GM12878 (cell line): ENCODE measurements around the gene DPF3. TPM values are rescaled to one million over a fixed set of nuclear protein-coding genes. Genes with fewer than 3 reads are reported as not detected.

ENCODE experiments used
- ATAC-seq: fragments of 200-7000 bp; cut with Tn5 transposase; 3 replicates; pipeline ENCODE4 v1.9.1; 2020; ENCODE audit warnings: mild to moderate bottlenecking, moderate library complexity
- BruUV-seq: library from RNA; stranded (reverse); fragments of 400-500 nt; replicated peaks from 2 replicates; lab custom pipeline; 2021; lab: Mats Ljungman, UMichigan
- CTCF ChIA-PET: fragments of 300-600 bp; sonication (Branson Sonifier 250); formaldehyde crosslinking; extraction: SDS; loops from one replicate; lab custom pipeline; 2021; ENCODE audit warnings: inconsistent platforms; lab: Yijun Ruan, JAX
- POLR2A ChIA-PET: fragments of 350-600 bp; formaldehyde crosslinking; extraction: SDS; loops from one replicate; lab custom pipeline; 2021; ENCODE audit warnings: inconsistent platforms; lab: Charles Lee
- RAD21 ChIA-PET: fragments of 300-600 bp; sonication (Branson Sonifier 250); formaldehyde crosslinking; loops from one replicate; lab custom pipeline; 2023; ENCODE audit warnings: antibody characterized with exemption; ENCODE audit not compliant: unreplicated experiment; lab: Charles Lee
- SMC1A ChIA-PET: fragments of 300-600 bp; sonication (Branson Sonifier 250); formaldehyde crosslinking; loops from one replicate; lab custom pipeline; 2023; ENCODE audit not compliant: unreplicated experiment, uncharacterized antibody; lab: Charles Lee
- DNase-seq: peaks from one replicate; pipeline ENCODE4 v3.0.0-alpha.2; 2011; ENCODE audit warnings: low read depth, low spot score
- FAIRE-seq: peaks from 3 replicates; lab custom pipeline; 2011; peaks lifted over from hg19 to GRCh38; lab: Jason Lieb, UNC
- H2AFZ ChIP-seq: 2 replicates; pipeline ENCODE4 v1.6.0; 2011; ENCODE audit warnings: low read depth, low read length, control low read depth; ENCODE audit not compliant: control insufficient read depth
- H3K27ac ChIP-seq: 2 replicates; pipeline ENCODE4 v1.5.1; 2011; ENCODE audit warnings: control low read depth; ENCODE audit not compliant: control insufficient read depth, insufficient read depth
- H3K27me3 ChIP-seq, 2 experiments: replicated peaks in 1 of 2; 2 replicates each; pipeline versions ENCODE4 v1.6.0 to v1.6.1; 2011; ENCODE audit warnings: low read length in 1 of 2; ENCODE audit not compliant: control insufficient read depth in 2 of 2, insufficient read depth in 2 of 2
- H3K36me3 ChIP-seq, 2 experiments: 2 replicates each; pipeline ENCODE4 v1.5.1; 2011; ENCODE audit warnings: low read length in 1 of 2; ENCODE audit not compliant: control insufficient read depth in 2 of 2, insufficient read depth in 2 of 2
- H3K4me1 ChIP-seq: 2 replicates; pipeline ENCODE4 v1.6.1; 2011; ENCODE audit warnings: mild to moderate bottlenecking, low read length, moderate library complexity, mixed read lengths; ENCODE audit not compliant: control insufficient read depth, insufficient read depth
- H3K4me2 ChIP-seq: 2 replicates; pipeline ENCODE4 v1.6.0; 2011; ENCODE audit warnings: control low read depth; ENCODE audit not compliant: control insufficient read depth, insufficient read depth
- H3K4me3 ChIP-seq: fragments of 200-600 bp; sonication (generic); 2 replicates; pipeline ENCODE4 v1.5.1; 2016
- H3K79me2 ChIP-seq: 2 replicates; pipeline ENCODE4 v1.6.0; 2011; ENCODE audit warnings: low read length; ENCODE audit not compliant: control insufficient read depth, insufficient read depth
- H3K9ac ChIP-seq: 2 replicates; pipeline ENCODE4 v1.8.0; 2011; ENCODE audit warnings: low read length, control low read depth, mixed read lengths; ENCODE audit not compliant: control insufficient read depth, insufficient read depth
- H3K9me3 ChIP-seq: replicated peaks from 3 replicates; pipeline ENCODE4 v1.5.1; 2011; ENCODE audit warnings: mild to moderate bottlenecking, low read length; ENCODE audit not compliant: control insufficient read depth, insufficient read depth
- H4K20me1 ChIP-seq: 2 replicates; pipeline ENCODE4 v1.6.0; 2011; ENCODE audit not compliant: control insufficient read depth, insufficient read depth
- LARP7 ChIP-seq: fragments of 450-650 bp; IDR thresholded peaks from 2 replicates; pipeline ENCODE4 v1.6.1; 2017; ENCODE audit warnings: mild to moderate bottlenecking
- PML ChIP-seq: IDR thresholded peaks from 2 replicates; pipeline ENCODE4 v1.6.1; 2012; ENCODE audit warnings: low read length, inconsistent platforms
- POLR2AphosphoS5 ChIP-seq: IDR thresholded peaks from 2 replicates; pipeline ENCODE4 v1.6.1; 2011; ENCODE audit warnings: mild to moderate bottlenecking, low read length, inconsistent platforms
- RB1 ChIP-seq: fragments of 450-650 bp; formaldehyde crosslinking; IDR thresholded peaks from 2 replicates; pipeline ENCODE4 v1.6.1; 2017; ENCODE audit warnings: mild to moderate bottlenecking, borderline replicate concordance
- RCOR1 ChIP-seq: conservative IDR thresholded peaks from 2 replicates; pipeline ENCODE4 v1.6.1; 2012; ENCODE audit warnings: low read depth, low read length, improper control_type of control experiment
- SMAD1 ChIP-seq: fragments of 450-650 bp; IDR thresholded peaks from 2 replicates; pipeline ENCODE4 v1.6.1; 2018; ENCODE audit warnings: mild to moderate bottlenecking, low read depth; ENCODE audit not compliant: partially characterized antibody
- STAT1 ChIP-seq: fragments of 450-650 bp; conservative IDR thresholded peaks from 2 replicates; pipeline ENCODE4 v1.6.1; 2014; ENCODE audit warnings: antibody characterized with exemption, mild to moderate bottlenecking
- SUZ12 ChIP-seq: fragments of 200-600 bp; sonication (generic); IDR thresholded peaks from one replicate; pipeline ENCODE4 v1.6.1; 2018; ENCODE audit warnings: antibody characterized with exemption, mild to moderate bottlenecking; ENCODE audit not compliant: unreplicated experiment
- ZBTB4 ChIP-seq: fragments of 450-650 bp; formaldehyde crosslinking; IDR thresholded peaks from 2 replicates; pipeline ENCODE4 v1.4.0; 2022; ENCODE audit warnings: mild to moderate bottlenecking, moderate library complexity
- ZNF24 ChIP-seq: fragments of 450-650 bp; IDR thresholded peaks from 2 replicates; pipeline ENCODE4 v1.6.1; 2017; ENCODE audit warnings: antibody characterized with exemption, mild to moderate bottlenecking
- ZNF687 ChIP-seq: fragments of 450-650 bp; IDR thresholded peaks from 2 replicates; pipeline ENCODE4 v1.6.1; 2017; ENCODE audit warnings: mild to moderate bottlenecking, moderate library complexity
- WGBS: methylation state at CpG from one replicate; pipeline ENCODE4 v1.1.6; 2016; ENCODE audit warnings: low lambda C conversion rate; ENCODE audit not compliant: insufficient replicate concordance, insufficient coverage; ENCODE audit errors: missing lambda C conversion rate; 5-methylcytosine and 5-hydroxymethylcytosine counted together
- in situ Hi-C: fragments of 300-500 bp; cut with MboI; formaldehyde crosslinking; loops from 9 replicates; pipeline ENCODE4 v1.14.3; 2018; ENCODE audit warnings: mixed read lengths
- intact Hi-C: fragments of 100-400 bp; cut with micrococcal nuclease; formaldehyde crosslinking; loops from one replicate; pipeline ENCODE4 v1.14.2; 2022; ENCODE audit not compliant: unreplicated experiment
- polyA plus RNA-seq, 11 experiments: library from polyadenylated mRNA; depleted of rRNA in 4 of 11; unstranded in 6 of 11; stranded (reverse) in 5 of 11; fragments of >200 nt; fragmentation: Nextera tagmentation in 4 of 11; fragmentation: Illumina TruSeq in 1 of 11; extraction: Ambion mirVana in 4 of 11; extraction: Trizol in 1 of 11; gene quantifications; 1 replicate in 1 of 11; 2 replicates in 10 of 11; pipeline versions ENCODE4 v1.2.1 to v1.2.3, GENCODE V29; 2011 to 2016; ENCODE audit warnings: inconsistent platforms in 2 of 11, missing spikeins in 2 of 11, low read depth in 1 of 11
- total RNA-seq, 4 experiments: library from RNA; depleted of rRNA in 3 of 4; stranded (reverse); fragments of >200 nt in 3 of 4; fragmentation: Illumina TruSeq in 1 of 4; extraction: Trizol in 1 of 4; gene quantifications; 2 replicates each; pipeline versions ENCODE4 v1.2.1 to v1.2.3, GENCODE V29; 2013 to 2021

The DPF3 gene
- total and polyA plus RNA-seq, 10 of the 15 experiments (the other 5 are each of a cell fraction or from before 2014, with no cell fraction given) = 0.69 to 8.0 (median 2.2) TPM

- Histone ChIP-seq H3K4me1 (no peaks in the 10 kb centered on the region), H2AFZ (no peak overlapping the region), H3K27ac (no peak overlapping the region), H3K9me3 (no peaks in the 10 kb centered on the region), H3K36me3 (no peaks in the 10 kb centered on the region), H3K4me2 (no peak overlapping the region), H3K4me3 (no peak overlapping the region), H3K9ac (no peak overlapping the region), H4K20me1 (no peaks in the 10 kb centered on the region), H3K27me3 (no peaks in the 10 kb centered on the region; a peak in 1 of 4 replicates), H3K79me2 (no peaks in the 10 kb centered on the region)
- POLR2A ChIA-PET = interaction anchor here (0.8 kb wide), 1 partner anchor 112 kb away, joined by 4 read pairs; no protein-coding TSS in a partner anchor
- RAD21 ChIA-PET = no interaction called here
- 36% methylated on average over 7 of the region's 7 CpGs for WGBS
- intact Hi-C loops (no loop called here), in situ Hi-C loops (no loop called here)
- no TSS peak for BruUV-seq
- CTCF ChIA-PET = interaction anchor here (0.7 to 1.2 kb wide), 2 partner anchors 273 to 287 kb away, joined by 3 read pairs; no protein-coding TSS in a partner anchor
- TF ChIP-seq ZNF687 (no peak), SUZ12 (no peak), STAT1 (no peak), ZBTB4 (no peak), PML (no peak), ZNF24 (no peak), RCOR1 (no peak), LARP7 (no peak), POLR2AphosphoS5 (no peak), SMAD1 (no peak), RB1 (no peak)
- SMC1A ChIA-PET = interaction anchor here (0.8 to 1.4 kb wide), 4 partner anchors 14 to 50 kb away, joined by 3 read pairs; no protein-coding TSS in a partner anchor
- DNase-seq = no peak
- no peak for FAIRE-seq
- ATAC-seq = no peak
These were observed 277.1 kb downstream of the DPF3 start for GRCh38 chr14:72616811-72617210.
